Testis (tissue), 2 donors: ENCODE measurements around the gene TCTA.

Experiments
- POLR2A ChIP-seq: fragments of 450-650 bp; IDR thresholded peaks from one replicate; pipeline ENCODE4 v1.6.1; 2017; ENCODE audit warnings: antibody characterized with exemption, mild to moderate bottlenecking, moderate library complexity
- TF ChIP-seq, protein P1 (sequence below), 3 experiments: fragments of 450-650 bp in 2 of 3; fragments of 200-600 bp in 1 of 3; sonication (generic) in 1 of 3; IDR thresholded peaks; one replicate each; pipeline ENCODE4 v1.5.1; 2016 to 2019; ENCODE audit warnings: antibody characterized with exemption in 3 of 3, mild to moderate bottlenecking in 2 of 3, moderate library complexity in 1 of 3

DNA sequence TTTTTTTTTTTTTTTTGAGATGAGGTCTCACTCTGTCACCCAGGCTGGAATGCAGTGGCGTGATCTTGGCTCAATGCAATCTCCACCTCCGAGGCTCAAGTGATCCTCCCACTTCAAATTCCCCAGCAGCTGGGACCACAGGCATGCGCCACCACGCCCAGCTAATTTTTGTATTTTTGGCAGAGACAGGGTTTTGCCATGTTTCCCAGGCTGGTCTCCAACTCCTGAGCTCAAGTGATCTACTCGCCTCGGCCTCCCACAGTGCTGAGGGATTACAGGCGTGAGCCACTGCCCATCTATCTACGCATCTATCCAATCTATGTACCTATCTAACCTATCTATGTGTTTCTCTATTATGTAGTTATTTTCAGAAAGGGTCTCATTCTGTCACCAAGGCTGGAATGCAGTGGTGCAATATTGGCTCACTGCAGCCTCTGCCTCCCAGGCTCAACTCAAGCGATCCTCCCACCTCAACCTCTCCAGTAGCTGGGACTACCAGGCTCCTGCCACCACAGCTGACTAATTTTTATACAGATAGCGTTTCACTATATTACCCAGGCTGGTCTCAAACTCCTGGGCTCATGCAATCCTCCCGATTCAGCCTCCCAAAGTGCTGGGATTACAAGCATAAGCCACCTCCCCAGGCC lies 33.9 kb upstream of the TCTA start:
- TF ChIP-seq, protein P1, sequence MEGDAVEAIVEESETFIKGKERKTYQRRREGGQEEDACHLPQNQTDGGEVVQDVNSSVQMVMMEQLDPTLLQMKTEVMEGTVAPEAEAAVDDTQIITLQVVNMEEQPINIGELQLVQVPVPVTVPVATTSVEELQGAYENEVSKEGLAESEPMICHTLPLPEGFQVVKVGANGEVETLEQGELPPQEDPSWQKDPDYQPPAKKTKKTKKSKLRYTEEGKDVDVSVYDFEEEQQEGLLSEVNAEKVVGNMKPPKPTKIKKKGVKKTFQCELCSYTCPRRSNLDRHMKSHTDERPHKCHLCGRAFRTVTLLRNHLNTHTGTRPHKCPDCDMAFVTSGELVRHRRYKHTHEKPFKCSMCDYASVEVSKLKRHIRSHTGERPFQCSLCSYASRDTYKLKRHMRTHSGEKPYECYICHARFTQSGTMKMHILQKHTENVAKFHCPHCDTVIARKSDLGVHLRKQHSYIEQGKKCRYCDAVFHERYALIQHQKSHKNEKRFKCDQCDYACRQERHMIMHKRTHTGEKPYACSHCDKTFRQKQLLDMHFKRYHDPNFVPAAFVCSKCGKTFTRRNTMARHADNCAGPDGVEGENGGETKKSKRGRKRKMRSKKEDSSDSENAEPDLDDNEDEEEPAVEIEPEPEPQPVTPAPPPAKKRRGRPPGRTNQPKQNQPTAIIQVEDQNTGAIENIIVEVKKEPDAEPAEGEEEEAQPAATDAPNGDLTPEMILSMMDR (IDR thresholded peaks at IDR 0.05), result no peak
- no peak for TF ChIP-seq POLR2A
